IMR-90 (cell line): ENCODE measurements around the gene NEGR1. TPM values are rescaled to one million over a fixed set of nuclear protein-coding genes. Genes with fewer than 3 reads are reported as not detected.

Experiments used
- ATAC-seq: fragments of 200-7000 bp; cut with Tn5 transposase; 2 replicates; pipeline ENCODE4 v1.9.1; 2020; ENCODE audit warnings: low read depth, mild to moderate bottlenecking, moderate library complexity
- BruUV-seq: library from RNA; stranded (reverse); fragments of 400-500 nt; replicated peaks from 2 replicates; lab custom pipeline; 2021; lab: Mats Ljungman, UMichigan
- CTCF ChIA-PET: fragments of 300-600 bp; formaldehyde crosslinking; extraction: SDS; loops from one replicate; lab custom pipeline; 2021; ENCODE audit warnings: antibody characterized with exemption; lab: Yijun Ruan, JAX
- POLR2A ChIA-PET: fragments of 300-600 bp; sonication (Branson Sonifier 250); formaldehyde crosslinking; loops from one replicate; lab custom pipeline; 2022; ENCODE audit warnings: antibody characterized with exemption; ENCODE audit not compliant: unreplicated experiment; lab: Charles Lee
- DNase-seq: peaks from one replicate; pipeline ENCODE4 v3.0.0; 2013
- H2AFZ ChIP-seq: replicated peaks from 2 replicates; pipeline ENCODE3; 2013; ENCODE audit warnings: low read length, mild to moderate bottlenecking; ENCODE audit not compliant: poor library complexity
- H2AK5ac ChIP-seq: 2 replicates; pipeline ENCODE4 v1.6.1; 2013; ENCODE audit warnings: low read depth, low read length, inconsistent platforms
- H2AK9ac ChIP-seq: replicated peaks from 2 replicates; pipeline ENCODE3; 2013; ENCODE audit warnings: mild to moderate bottlenecking, low read depth, low read length, moderate library complexity; ENCODE audit not compliant: poor library complexity
- H2BK120ac ChIP-seq: 2 replicates; pipeline ENCODE4 v1.6.1; 2013; ENCODE audit warnings: low read depth, low read length, inconsistent platforms
- H2BK15ac ChIP-seq: 3 replicates; pipeline ENCODE4 v1.6.1; 2013; ENCODE audit warnings: low read depth, low read length, inconsistent platforms
- H2BK20ac ChIP-seq: 2 replicates; pipeline ENCODE4 v1.6.1; 2013; ENCODE audit warnings: low read depth, mild to moderate bottlenecking, inconsistent platforms, low read length, moderate library complexity
- H2BK5ac ChIP-seq: 2 replicates; pipeline ENCODE4 v1.6.1; 2013; ENCODE audit warnings: mild to moderate bottlenecking, low read depth, low read length, inconsistent platforms; ENCODE audit not compliant: poor library complexity, severe bottlenecking
- H3K14ac ChIP-seq: replicated peaks from 2 replicates; pipeline ENCODE4 v1.6.1; 2013; ENCODE audit warnings: low read depth, low read length, inconsistent platforms
- H3K18ac ChIP-seq: 2 replicates; pipeline ENCODE4 v1.6.1; 2013; ENCODE audit warnings: low read depth, low read length, control low read depth
- H3K23ac ChIP-seq: 2 replicates; pipeline ENCODE4 v1.6.1; 2013; ENCODE audit warnings: low read depth, low read length, inconsistent platforms
- H3K27ac ChIP-seq: 2 replicates; pipeline ENCODE4 v1.5.1; 2013; ENCODE audit warnings: mild to moderate bottlenecking, control low read depth, low read length; ENCODE audit not compliant: insufficient read depth
- H3K27me3 ChIP-seq: 2 replicates; pipeline ENCODE4 v1.6.1; 2013; ENCODE audit warnings: low read length; ENCODE audit not compliant: control insufficient read depth, insufficient read depth
- H3K36me3 ChIP-seq: 2 replicates; pipeline ENCODE4 v1.6.1; 2013; ENCODE audit warnings: low read length, mixed read lengths; ENCODE audit not compliant: control insufficient read depth, insufficient read depth
- H3K4ac ChIP-seq: 2 replicates; pipeline ENCODE4 v1.6.1; 2013; ENCODE audit warnings: low read depth, low read length, inconsistent platforms
- H3K4me1 ChIP-seq: 2 replicates; pipeline ENCODE4 v1.6.1; 2013; ENCODE audit warnings: low read length, mixed read lengths; ENCODE audit not compliant: control insufficient read depth, insufficient read depth
- H3K4me2 ChIP-seq: 2 replicates; pipeline ENCODE4 v1.6.1; 2013; ENCODE audit warnings: low read depth, mild to moderate bottlenecking, control low read depth, low read length, moderate library complexity
- H3K4me3 ChIP-seq: 2 replicates; pipeline ENCODE4 v1.5.1; 2013; ENCODE audit warnings: low read depth, mild to moderate bottlenecking, control low read depth, low read length, moderate library complexity; ENCODE audit not compliant: insufficient read depth
- H3K56ac ChIP-seq: 2 replicates; pipeline ENCODE4 v1.6.1; 2013; ENCODE audit warnings: low read length, inconsistent platforms; ENCODE audit not compliant: insufficient read depth; ENCODE audit errors: extremely low read depth
- H3K79me1 ChIP-seq, 2 experiments: 2 replicates each; pipeline ENCODE4 v1.6.1; 2013; ENCODE audit warnings: low read length in 2 of 2, inconsistent platforms in 1 of 2, low read depth in 1 of 2
- H3K9ac ChIP-seq: 2 replicates; pipeline ENCODE4 v1.6.1; 2013; ENCODE audit warnings: low read depth, low read length, control low read depth
- H3K9me1 ChIP-seq: 2 replicates; pipeline ENCODE4 v1.6.1; 2013; ENCODE audit warnings: low read length, inconsistent platforms; ENCODE audit not compliant: insufficient read depth
- H3K9me3 ChIP-seq: 2 replicates; pipeline ENCODE4 v1.6.1; 2013; ENCODE audit warnings: low read length; ENCODE audit not compliant: control insufficient read depth, insufficient read depth
- H4K20me1 ChIP-seq: 2 replicates; pipeline ENCODE4 v1.6.1; 2013; ENCODE audit warnings: low read length, inconsistent platforms; ENCODE audit not compliant: insufficient read depth
- H4K5ac ChIP-seq: 2 replicates; pipeline ENCODE4 v1.6.1; 2013; ENCODE audit warnings: mild to moderate bottlenecking, low read depth, low read length, control low read depth
- H4K8ac ChIP-seq, 2 experiments: 2 replicates each; pipeline ENCODE4 v1.6.1; 2013; ENCODE audit warnings: low read depth in 2 of 2, low read length in 2 of 2, control low read depth in 1 of 2, inconsistent platforms in 1 of 2
- H4K91ac ChIP-seq: 2 replicates; pipeline ENCODE4 v1.6.1; 2013; ENCODE audit warnings: low read depth, low read length, inconsistent platforms; ENCODE audit not compliant: insufficient read depth
- CHD1 ChIP-seq: IDR thresholded peaks from 2 replicates; pipeline ENCODE4 v1.6.1; 2012; ENCODE audit warnings: low read depth, low read length, improper control_type of control experiment
- MAFK ChIP-seq: IDR thresholded peaks from 2 replicates; pipeline ENCODE4 v1.6.1; 2012; ENCODE audit warnings: low read depth, low read length, improper control_type of control experiment
- NFE2L2 ChIP-seq: fragments of 150-350 bp; IDR thresholded peaks from 2 replicates; pipeline ENCODE4 v1.6.1; 2016; ENCODE audit warnings: low read depth, mild to moderate bottlenecking, low read length
- RFX5 ChIP-seq: IDR thresholded peaks from 2 replicates; pipeline ENCODE4 v1.8.0; 2012; ENCODE audit warnings: low read depth, mild to moderate bottlenecking, low read length, moderate library complexity
- SMC3 ChIP-seq: fragments of 150-350 bp; IDR thresholded peaks from 2 replicates; pipeline ENCODE4 v1.6.1; 2016; ENCODE audit warnings: low read depth, mild to moderate bottlenecking, antibody characterized with exemption, low read length, moderate library complexity
- WGBS, 2 experiments: methylation state at CpG; one replicate each; pipeline versions ENCODE4 v1.1.5 to v1.1.7; 2013; ENCODE audit warnings: missing lambda C conversion rate in 2 of 2; ENCODE audit not compliant: insufficient read length in 1 of 2; ENCODE audit errors: extremely low coverage in 2 of 2; 5-methylcytosine and 5-hydroxymethylcytosine counted together
- dilution Hi-C: fragments of 300-500 bp; cut with HindIII; formaldehyde crosslinking; loops from one replicate; pipeline ENCODE4 v1.14.3; 2018; ENCODE audit warnings: low sequenced_read_pairs; ENCODE audit not compliant: unreplicated experiment
- in situ Hi-C: fragments of 300-500 bp; cut with MboI; formaldehyde crosslinking; loops from 3 replicates; pipeline ENCODE4 v1.14.3; 2019; ENCODE audit warnings: low sequenced_read_pairs, inconsistent platforms, mixed read lengths
- intact Hi-C: fragments of 100-400 bp; cut with micrococcal nuclease; formaldehyde crosslinking; loops from 2 replicates; pipeline ENCODE4 v1.10.0; 2022
- polyA plus RNA-seq, 3 experiments: library from polyadenylated mRNA; depleted of rRNA; stranded (reverse); fragments of >200 nt; gene quantifications; 2 replicates each; pipeline ENCODE4 v1.2.3, GENCODE V29; 2012; ENCODE audit warnings: low replicate concordance in 1 of 3
- total RNA-seq: library from RNA; depleted of rRNA; stranded (reverse); fragments of >200 nt; gene quantifications from 2 replicates; pipeline ENCODE4 v1.2.3, GENCODE V29; 2012
- TF ChIP-seq, protein P1 (sequence below): fragments of 150-350 bp; IDR thresholded peaks from 2 replicates; pipeline ENCODE4 v1.6.1; 2016; ENCODE audit warnings: low read depth, mild to moderate bottlenecking, low read length, moderate library complexity, borderline replicate concordance

The NEGR1 gene
- total and polyA plus RNA-seq, 2 of the 4 experiments (the other 2 are of a cell fraction): 5.1 to 9.1 TPM

DNA sequence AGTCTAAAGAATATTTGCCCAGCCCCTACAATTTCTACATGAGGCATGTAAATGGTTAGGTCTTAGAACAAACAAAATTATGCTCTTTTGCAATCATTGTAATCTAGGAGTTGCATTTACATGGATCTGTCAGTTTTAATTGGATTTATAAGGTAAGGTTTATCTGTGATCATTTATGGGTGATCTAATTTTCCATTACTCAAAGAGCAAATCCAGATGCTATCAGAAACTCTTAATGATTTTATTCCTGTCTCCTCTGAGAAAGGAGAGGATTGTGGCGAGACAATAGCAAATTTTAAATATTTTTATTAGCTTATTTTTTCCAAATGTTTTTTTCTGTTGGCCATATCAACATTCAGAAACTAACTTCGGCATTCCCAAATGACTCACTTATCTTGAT is 14.2 kb upstream of the NEGR1 start:
- Histone ChIP-seq H2BK15ac (no peak overlapping the region), H4K91ac (no peak overlapping the region), H4K5ac (no peak overlapping the region), H3K4me3 (no peak overlapping the region), H2AFZ (no peak overlapping the region), H2AK9ac (no peak overlapping the region), H3K56ac (no peak overlapping the region; the same call in 1 of the 2 replicates), H3K18ac (no peak overlapping the region), H2BK120ac (no peak overlapping the region), H3K9me3 (no peaks in the 10 kb centered on the region), H3K14ac (no peak overlapping the region), H3K4me1 (no peaks in the 10 kb centered on the region), H3K27ac (no peak overlapping the region), H3K79me1 (no peaks in the 10 kb centered on the region), H3K9ac (no peak overlapping the region), H3K27me3 (no peaks in the 10 kb centered on the region), H2BK5ac (no peak overlapping the region), H3K23ac (no peak overlapping the region), H4K8ac (no peak overlapping the region), H4K20me1 (no peaks in the 10 kb centered on the region), H3K4ac (no peak overlapping the region), H2AK5ac (no peak overlapping the region), H3K36me3 (no peaks in the 10 kb centered on the region), H2BK20ac (no peak overlapping the region), H3K9me1 (0 out of 2 replicates have a peak, but pooled peaks cover 2% of the 10 kb centered on the region), H3K4me2 (no peak overlapping the region; the same call in 1 of the 2 replicates)
- TF ChIP-seq SMC3 (no peak), NFE2L2 (no peak), CHD1 (no peak), RFX5 (no peak), MAFK (no peak)
- TF ChIP-seq, protein P1, sequence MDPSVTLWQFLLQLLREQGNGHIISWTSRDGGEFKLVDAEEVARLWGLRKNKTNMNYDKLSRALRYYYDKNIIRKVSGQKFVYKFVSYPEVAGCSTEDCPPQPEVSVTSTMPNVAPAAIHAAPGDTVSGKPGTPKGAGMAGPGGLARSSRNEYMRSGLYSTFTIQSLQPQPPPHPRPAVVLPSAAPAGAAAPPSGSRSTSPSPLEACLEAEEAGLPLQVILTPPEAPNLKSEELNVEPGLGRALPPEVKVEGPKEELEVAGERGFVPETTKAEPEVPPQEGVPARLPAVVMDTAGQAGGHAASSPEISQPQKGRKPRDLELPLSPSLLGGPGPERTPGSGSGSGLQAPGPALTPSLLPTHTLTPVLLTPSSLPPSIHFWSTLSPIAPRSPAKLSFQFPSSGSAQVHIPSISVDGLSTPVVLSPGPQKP: no peak
- no peak for DNase-seq
- ChIA-PET CTCF (no interaction called here), POLR2A (no interaction called here)
- in situ Hi-C loops (no loop called here), dilution Hi-C loops (no loop called here), intact Hi-C loops (no loop called here)
- no CpG with 5 or more reads among the region's 2 CpGs for WGBS, 2 experiments
- BruUV-seq: no TSS peak
- no peak for ATAC-seq
